HG02870 (cell line): ENCODE measurements around the gene PLAGL1.
"Not testable (repeated sequence)": the region's sequence is repeated elsewhere in the genome, so short reads cannot be mapped to it uniquely, and the experiment has no call there.

ENCODE experiments used
- ATAC-seq: cut with Tn5 transposase; IDR thresholded peaks from one replicate; pipeline ENCODE4 v1.9.1; 2021; ENCODE audit warnings: mild to moderate bottlenecking, moderate library complexity; ENCODE audit not compliant: unreplicated experiment

PLAGL1 gene

DNA sequence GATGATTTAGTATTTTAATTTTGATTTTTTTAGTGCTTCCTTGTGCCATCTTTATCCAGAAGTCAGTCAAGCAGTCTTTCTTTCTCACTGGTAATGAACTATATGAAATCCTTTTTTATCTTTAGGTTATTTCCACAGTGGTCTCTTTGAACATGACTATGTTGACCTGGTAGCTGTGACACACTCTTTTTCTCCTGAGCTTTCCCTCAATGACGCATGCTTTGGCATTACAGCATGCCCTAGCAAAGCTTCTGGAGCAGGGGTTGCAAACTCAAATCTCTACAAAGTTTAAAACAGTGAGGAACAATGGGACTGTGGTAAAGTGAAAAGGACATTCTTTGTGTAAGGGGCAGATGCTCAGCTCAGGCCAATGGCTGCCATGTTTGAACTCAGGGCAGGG is 4.5 kb upstream of the PLAGL1 start:
- no peak for ATAC-seq

DNA sequence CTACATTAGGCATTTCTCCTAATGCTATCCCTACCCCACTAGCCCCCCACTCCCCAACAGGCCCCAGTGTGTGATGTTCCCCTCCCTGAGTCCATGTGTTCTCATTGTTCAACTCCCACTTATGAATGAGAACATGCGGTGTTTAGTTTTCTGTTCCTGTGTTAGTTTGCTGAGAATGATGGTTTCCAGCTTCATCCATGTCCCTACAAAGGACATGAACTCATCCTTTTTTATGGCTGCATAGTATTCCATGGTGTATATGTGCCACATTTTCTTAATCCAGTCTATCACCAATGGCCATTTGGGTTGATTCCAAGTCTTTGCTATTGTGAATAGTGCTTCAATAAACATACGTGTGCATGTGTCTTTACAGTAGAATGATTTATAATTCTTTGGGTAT is 1.6 kb upstream of the PLAGL1 start:
- ATAC-seq: not testable (repeated sequence)

DNA sequence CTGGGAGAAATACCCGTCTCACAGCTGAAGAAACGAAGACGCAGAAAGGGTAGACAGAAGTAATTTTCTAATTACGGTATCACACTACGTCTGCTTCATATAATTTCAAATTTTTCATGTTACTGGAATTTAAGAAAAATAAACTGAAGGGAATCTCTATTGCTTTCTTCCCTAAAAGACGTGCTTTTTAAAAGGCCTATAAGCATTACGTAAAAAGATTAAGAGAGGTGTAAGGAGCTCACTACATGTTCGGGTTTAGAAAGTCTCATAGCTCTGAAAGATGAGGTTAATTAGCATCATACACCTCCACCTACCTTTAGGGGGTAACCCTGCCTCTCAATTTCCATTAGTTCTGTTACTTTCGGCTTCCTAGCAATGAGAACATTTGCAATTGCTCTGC is 787 bp upstream of the PLAGL1 start:
- ATAC-seq: no peak

DNA sequence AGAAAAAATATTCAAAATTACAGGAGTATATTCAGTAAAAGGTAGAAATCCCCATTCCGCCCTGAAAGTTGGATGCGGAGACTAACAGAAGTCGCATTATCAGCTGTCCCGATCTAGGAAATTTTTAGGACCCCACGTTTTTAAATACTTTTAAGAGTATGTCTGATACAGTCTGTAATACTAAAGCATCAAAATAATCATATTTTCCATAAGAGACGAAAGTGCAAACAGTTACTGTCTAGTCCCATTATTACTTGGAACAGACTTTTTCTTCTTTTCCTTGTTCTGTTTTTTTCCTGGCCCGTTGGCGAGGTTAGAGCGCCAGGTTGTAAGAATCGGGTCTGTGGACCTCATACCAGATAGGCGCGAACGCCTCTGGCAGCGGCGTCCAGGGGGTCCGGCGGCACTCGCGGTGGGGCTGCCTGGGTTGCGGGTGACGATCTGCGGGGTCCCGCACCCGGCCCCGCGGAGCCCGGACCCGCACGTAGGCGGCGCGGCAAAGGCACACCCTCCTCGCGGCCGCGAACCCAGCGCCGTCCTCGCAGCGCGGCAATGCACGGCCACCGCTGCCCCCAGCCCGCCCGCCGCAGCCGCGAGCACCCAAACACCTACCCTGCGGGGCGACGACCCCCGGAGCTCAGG is 460 bp downstream of the PLAGL1 start:
- peak; percentile 37 for ATAC-seq

DNA sequence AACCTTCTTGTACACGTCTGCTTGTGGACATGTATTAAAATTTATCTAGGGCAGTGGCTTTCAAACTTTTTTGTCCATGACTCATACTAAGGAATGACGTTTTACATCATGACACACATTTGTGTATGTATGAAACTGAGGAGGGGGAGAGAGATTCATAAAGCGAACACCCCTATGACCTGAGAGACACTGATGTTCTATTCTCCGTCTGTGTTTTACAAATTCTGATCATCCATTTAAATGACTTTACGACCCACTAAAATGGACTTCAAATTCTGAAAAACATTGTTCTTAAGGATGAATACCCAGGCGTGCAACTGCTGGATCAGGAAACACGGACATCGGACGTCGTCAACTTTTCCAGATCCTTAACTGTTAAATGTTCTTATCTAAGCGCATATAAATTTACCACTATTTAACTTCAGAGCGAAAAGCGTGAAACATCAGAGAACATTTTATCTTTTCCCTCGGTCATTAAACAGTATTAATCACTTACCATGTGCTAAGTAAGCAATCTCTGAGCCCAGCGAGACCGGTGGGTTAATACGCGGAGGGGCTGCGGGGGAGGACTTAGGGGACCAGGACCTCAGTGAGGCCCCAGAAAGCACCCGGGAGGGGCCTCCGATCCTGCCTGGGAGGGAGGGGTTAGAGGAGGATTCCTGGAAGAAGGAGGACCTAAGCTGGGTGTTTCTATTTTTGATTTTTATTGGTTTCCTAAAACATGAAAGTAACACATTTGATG is 1.2 kb downstream of the PLAGL1 start:
- ATAC-seq: no peak

DNA sequence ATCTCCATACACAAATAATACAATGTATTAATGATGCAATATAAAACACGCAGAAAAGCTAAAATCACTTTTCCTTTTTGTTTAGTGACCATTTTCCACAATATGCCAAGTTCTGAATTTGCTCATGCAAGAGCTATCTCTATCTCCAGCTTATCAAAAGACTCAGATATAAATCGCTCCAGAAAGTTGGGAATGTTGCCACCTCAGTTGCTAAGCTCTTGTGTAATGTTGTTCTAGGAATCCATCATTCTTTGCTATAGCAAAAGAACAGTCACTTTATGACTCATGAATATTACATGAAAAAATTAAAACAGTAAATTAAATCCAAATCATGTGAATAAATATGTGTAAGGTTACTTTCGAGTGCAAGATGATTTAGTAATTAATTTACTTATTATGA is 8.7 kb downstream of the PLAGL1 start:
- ATAC-seq: no peak

DNA sequence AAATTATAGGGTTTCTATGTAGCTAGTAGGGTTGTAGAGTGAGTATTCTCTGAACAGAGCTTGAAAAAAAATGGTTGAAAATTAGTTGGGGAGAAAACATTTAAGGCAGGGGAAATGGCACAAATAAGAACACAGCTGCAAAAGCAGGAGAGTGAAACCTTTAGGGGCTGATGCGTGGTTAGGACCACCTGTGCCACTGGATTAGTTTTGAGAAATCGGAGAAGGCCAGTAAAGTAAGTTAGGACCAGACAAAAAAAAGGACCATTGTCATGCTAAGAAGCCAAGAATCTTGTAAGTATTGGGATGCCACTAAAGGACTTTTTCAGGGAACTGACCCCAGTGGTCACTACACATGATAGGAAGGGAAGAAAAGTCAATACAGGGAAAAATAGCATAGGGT is 9.4 kb downstream of the PLAGL1 start:
- ATAC-seq: no peak

DNA sequence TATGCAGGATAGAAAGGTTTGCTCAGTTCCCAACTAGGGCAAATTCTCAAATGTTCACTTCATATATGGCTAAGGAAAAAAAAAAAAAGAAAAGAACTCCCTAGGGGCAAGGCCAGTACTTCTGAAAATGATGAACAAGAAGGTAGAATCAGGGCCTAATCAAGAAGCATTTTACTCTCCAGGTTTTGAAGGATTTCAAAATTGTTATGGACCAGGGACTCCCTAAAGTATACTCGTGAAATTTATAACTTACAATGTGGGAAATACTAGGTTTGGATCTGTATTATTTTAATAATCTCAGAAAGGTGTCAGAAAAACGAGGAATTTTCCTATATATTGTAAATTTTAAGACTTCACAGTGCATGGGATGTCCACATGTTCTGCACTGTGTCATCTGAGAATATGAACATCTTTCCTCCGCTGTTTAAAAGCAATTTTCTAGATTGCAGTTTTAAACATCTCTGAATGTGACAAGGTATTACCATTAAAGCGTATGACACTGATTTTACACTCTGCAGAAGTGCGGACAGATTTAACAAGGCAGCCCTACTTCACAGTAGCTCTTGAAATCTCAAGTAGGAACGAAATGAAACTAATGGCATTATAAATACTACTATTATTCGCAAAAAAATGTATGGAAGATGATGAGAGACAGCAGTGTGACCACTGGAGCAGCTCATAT is 14.0 kb downstream of the PLAGL1 start:
- no peak for ATAC-seq

DNA sequence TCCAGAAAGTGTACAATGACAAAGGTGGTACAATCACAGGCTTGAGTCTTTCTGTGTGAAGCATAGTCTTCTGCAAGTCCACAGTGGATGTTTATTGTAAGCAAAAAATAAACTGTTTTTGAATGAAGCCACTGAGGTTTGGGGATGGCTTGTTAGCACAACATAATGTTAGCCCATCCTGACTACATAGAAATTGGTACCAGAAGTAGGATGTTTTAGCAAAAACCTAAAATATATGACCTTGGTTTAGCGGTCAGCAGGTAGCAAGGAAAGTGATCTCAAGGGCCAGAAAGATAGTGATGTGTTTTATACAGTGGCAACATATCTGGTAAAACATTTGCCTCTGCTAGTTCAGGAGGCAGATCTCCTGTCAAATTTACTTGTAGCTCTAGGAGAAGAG is 15.8 kb downstream of the PLAGL1 start:
- ATAC-seq: no peak

DNA sequence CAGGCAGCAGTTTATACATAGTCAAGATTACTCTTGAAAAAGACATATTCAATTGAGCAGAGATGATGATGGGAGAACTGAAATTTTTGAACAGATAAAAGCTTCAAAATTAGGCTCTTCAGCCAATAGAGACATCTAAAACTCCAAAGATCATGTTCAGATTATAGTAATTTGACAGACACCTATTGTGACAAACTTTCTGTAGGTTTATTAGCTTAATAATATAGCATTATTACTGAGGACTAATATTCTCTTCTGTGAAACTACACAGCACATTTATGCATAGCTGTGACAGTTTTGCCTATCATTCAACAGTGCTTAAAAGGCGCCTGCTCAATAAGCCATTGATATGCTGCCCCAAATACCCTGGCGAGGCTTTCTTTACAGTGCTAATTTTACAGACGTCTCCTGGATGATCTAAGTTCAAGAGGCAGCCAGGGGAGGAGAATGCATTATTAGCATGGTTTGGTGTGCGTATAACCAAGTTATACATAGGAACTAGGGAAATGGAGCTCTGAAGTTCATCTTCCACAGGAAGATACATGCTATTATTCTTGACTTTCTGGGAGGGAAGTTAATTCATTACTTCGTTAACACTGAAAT is 21.5 kb downstream of the PLAGL1 start:
- no peak for ATAC-seq

DNA sequence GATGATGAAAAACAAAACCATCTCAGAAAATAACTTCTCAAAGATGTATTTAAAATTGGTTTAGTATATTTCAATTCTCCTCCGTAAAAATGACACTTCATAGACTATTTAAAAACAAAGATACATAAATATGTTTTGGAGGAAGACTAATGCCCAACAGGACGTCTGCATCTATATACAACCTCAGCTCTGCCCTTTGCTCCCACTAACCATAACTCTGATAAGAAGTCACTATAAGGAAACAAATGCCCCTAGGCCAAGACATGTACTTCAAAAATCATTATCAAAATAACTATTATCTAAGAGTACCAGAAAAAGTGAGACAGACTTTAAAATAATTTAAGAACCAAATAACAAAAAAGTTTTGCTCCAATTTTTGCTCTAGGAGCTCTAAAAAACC is 23.4 kb downstream of the PLAGL1 start:
- no peak for ATAC-seq

DNA sequence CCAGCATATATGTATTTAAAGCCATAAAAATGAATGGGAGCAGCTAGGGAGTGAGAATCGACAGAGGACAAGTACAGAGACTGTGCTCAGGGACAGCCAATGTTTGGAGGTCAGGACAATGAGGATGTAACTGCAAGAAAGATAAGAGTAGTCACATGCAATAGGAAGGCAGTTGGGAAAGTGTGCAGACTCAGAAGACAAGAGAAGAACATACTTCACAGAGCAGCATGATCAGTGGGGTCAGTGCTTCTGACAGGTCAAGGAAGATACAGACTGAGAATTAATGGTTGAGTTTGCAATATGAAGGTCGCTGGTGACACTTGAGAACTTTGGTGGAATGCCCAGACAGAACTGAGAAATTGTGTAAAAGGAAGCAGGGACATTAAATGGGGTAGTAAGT is 25.1 kb downstream of the PLAGL1 start:
- ATAC-seq: no peak

DNA sequence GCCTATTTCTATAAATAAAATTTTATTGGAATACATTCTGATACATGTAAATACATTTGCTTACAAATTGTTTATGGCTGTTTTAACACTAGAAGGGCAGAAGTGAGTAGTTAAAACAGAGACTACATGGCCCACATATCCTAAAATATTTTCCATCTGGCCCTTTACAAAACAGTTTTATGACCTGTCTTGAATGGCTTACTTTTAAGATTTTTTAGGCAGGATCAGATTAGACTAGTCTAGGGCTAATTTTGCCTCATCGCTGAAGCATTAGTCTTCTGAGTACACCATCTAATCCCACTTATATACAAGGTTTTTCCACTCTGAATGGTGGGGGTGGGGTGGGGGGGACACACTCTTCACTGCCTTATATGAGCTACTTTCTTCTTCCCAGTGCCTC is 27.1 kb downstream of the PLAGL1 start:
- no peak for ATAC-seq

DNA sequence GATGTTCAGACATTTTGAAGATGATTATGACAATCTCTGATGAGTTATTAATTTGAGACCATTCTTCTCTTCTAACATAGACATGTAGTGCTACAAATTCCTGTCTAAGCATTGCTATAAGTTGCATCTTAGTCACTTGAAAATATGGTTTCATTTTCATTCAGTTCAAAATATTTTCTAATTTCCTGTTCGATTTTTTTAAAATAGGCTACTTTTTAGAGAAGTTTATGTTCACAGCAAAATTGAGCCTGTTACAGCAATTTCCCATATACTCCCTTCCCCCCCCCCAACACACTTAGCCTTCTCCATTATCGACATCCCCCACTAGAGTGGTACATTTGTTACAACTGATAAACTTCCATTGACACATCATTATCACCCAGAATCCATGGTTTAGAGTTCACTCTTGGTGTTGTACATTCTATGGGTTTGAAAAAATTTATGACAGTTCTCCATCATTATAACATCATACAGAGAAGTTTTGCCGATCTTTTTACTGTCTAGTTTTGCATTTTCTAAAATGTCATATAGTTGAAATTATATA is 31.2 kb downstream of the PLAGL1 start:
- no peak for ATAC-seq

DNA sequence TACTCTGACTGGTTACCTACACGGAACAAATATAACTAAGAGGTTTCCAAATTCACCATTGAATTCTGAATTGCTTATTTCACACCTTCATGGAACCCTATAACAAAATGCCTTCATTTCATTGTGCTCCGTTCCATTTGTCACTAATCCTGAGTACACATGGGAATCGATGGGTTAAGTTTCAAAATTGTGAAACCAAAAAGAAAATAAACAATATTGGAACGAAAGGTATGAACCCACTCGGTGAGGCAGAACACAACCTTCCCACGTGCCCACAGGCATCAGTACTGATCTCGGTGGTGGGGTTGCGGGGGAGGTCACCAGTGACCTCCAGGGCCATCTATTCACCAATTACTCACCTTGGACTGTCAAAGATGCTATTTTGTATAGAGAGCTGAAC is 34.0 kb downstream of the PLAGL1 start:
- ATAC-seq: no peak

DNA sequence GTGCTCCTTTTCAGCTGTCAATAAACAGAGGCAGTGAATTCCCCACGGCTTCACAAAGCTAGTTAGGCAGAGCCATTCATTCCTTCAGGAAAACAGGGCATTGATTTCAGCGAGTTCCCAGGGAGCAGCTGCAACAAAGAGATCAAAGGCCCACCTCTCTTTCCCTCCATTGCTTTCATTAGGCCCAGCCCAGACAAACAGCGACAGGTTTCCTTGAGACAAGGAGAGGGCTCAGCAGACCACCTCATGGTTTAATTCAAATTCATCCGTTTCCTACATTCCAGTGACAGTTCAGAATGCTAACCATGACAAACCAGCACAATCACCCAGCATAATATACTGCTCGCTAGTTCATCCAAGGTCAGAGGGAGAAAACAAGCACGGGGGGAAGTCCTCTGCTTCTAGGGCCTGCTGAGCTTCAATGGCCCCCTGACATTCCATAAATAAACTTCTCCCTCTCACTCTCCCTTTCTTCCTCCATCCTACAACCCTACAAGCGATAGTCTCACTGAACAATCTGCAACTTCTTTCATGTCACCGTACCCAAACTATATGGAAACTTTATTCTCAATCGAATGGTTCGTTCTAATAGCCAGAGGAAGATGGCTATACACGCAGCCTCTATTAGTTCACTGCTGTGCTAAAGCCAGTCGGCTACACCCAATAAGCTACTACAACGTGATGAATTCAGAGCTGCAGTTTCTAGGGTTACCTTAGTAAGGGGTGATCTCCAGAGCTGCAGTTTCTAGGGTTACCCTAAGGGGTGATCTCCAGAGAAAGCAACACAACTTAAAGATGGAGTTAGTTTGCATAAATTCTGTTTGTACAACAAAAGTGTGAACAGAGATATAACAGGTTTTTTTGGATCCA is 34.7 kb downstream of the PLAGL1 start:
- ATAC-seq: no peak

DNA sequence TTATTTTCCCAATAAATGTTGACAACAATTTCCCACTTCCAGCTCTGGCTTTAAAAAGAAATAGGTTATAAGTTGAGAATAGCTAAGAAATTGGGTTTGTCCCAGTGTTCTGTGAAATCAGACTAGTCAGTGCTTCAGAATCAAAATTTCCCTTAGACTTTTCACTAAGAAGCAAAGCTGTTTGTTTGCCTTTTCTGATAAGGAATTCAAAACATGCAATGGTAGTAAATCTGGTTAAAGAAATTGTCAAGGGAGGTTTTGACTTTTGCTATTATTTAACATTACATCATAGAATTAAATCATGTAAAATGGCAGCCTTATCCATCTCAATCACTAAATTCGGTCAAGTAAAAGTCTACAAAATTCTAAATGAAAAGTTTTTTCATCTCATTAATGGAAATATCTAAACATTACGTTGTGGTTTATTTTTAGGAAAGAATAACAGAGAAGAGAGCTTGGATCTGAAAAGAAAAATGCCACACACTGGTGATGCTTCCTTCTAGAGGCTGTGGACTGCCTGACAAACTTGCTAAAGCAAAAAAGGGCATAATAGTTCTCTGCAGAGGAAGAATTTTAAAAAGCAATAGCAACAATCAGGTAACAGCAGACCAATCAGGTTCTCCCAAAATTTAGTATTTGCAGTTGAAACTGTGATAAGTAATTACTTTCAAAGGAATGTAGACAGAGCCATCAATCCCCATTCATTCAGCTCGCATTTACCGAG is 36.4 kb downstream of the PLAGL1 start:
- no peak for ATAC-seq

DNA sequence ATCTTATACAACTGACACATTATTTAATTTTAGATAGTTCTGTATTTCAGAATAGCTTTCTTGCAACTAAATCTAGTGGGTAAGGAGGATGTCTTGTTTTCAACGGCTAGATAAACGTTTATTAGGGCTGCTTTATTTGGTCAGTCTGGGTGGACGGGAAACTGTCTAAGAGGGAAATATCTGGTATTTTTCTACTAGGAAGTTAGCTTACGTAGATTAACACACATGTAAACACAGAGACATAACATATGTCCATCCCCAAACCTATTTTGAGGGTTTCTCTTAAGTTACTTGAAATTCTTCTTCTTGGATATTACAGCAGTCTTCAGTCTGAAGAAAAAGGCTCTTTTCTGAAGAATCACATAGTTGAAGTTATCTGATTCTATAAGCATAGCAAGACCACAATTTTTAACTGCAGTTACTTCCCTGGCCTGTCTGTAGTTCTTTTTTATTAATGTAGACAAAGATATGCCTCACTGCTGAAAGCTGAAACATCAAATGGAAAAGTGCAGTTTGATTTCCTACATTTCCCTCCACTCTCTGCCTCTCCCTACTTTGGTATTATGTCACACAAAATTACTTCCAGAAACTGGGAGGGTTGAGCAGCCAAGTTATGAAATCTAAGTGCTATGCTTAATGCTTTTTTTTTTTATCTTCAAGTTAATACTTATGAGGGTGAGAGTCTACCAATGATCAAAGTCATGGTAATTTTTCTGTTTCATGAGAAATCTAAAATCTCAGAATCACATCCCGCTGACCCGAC is 37.4 kb downstream of the PLAGL1 start:
- ATAC-seq: no peak

DNA sequence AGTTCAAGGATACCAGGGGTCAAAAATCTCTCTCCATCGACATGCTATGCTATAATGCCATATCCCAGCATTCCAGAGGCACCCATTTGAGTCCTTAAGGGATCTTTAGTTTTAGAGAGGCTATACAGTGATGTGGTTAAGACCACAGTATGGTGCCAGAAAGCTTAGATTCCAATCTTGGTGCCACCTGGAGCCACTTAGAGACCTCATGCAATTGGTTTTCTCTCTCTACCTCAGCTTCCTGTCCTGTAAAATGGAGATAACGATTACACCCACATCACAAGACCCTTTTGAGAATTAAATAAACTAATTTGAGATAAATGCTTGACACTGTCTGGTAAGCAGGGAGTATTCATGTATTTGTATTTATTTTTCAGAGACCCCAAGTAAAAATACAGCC is 39.0 kb downstream of the PLAGL1 start:
- ATAC-seq: no peak
